Tibial nerve (tissue), 4 donors: Measurements from ENCODE around the gene TUBB4A. TPM values are rescaled to one million over a fixed set of nuclear protein-coding genes. Genes with fewer than 3 reads are reported as not detected.

Experiments used
- DNase-seq, 2 donors: peaks; one replicate each; pipeline ENCODE4 v3.0.0-alpha.2; 2019; ENCODE audit warnings: low spot score in 2 of 2
- H3K27ac ChIP-seq, 4 donors: fragments of 200-600 bp; sonication (generic) in 3 of 4; one replicate each; pipeline ENCODE4 v1.5.1; 2017 to 2019; ENCODE audit warnings: mild to moderate bottlenecking in 1 of 4
- H3K27me3 ChIP-seq, 2 donors: fragments of 200-600 bp; sonication (generic) in 1 of 2; one replicate each; pipeline versions ENCODE4 v1.5.1 to v1.6.0; 2017 to 2019
- H3K36me3 ChIP-seq, 3 donors: fragments of 200-600 bp; sonication (generic); one replicate each; pipeline ENCODE4 v1.5.1; 2018 to 2019
- H3K4me1 ChIP-seq, 4 donors: fragments of 200-600 bp; sonication (generic) in 3 of 4; one replicate each; pipeline ENCODE4 v1.5.1; 2017 to 2019
- H3K4me3 ChIP-seq, 4 donors: fragments of 200-600 bp; sonication (generic) in 3 of 4; one replicate each; pipeline ENCODE4 v1.5.1; 2017 to 2019; ENCODE audit warnings: mild to moderate bottlenecking in 1 of 4, moderate library complexity in 1 of 4
- H3K9me3 ChIP-seq, 4 donors: fragments of 200-600 bp; sonication (generic) in 3 of 4; one replicate each; pipeline ENCODE4 v1.5.1; 2017 to 2019
- CTCF ChIP-seq, 5 experiments: fragments of 200-600 bp in 3 of 5; fragments of 450-650 bp in 2 of 5; sonication (generic) in 3 of 5; IDR thresholded peaks; one replicate each; pipeline ENCODE4 v1.5.1; 2016 to 2019; ENCODE audit warnings: antibody characterized with exemption in 5 of 5, mild to moderate bottlenecking in 3 of 5, moderate library complexity in 2 of 5
- EP300 ChIP-seq, 2 donors: sonication (generic); formaldehyde crosslinking; IDR thresholded peaks; one replicate each; pipeline ENCODE4 v1.6.1; 2017; ENCODE audit warnings: antibody characterized with exemption in 2 of 2, mild to moderate bottlenecking in 1 of 2
- POLR2A ChIP-seq, 2 donors: fragments of 450-650 bp; IDR thresholded peaks; one replicate each; pipeline ENCODE4 v1.6.1; 2017; ENCODE audit warnings: antibody characterized with exemption in 2 of 2, mild to moderate bottlenecking in 2 of 2, moderate library complexity in 2 of 2
- WGBS, 2 donors: methylation state at CpG; one replicate each; pipeline ENCODE4 v1.1.5; 2018; 5-methylcytosine and 5-hydroxymethylcytosine counted together
- total RNA-seq, 4 donors: library from RNA; depleted of rRNA; stranded (reverse); fragments of >200 nt; gene quantifications; one replicate each; pipeline ENCODE4 v1.1.0, GENCODE V29; 2016

The TUBB4A gene
- total RNA-seq, 4 donors from 2014 or later: 10.8 to 31.0 (median 22.1) TPM

DNA sequence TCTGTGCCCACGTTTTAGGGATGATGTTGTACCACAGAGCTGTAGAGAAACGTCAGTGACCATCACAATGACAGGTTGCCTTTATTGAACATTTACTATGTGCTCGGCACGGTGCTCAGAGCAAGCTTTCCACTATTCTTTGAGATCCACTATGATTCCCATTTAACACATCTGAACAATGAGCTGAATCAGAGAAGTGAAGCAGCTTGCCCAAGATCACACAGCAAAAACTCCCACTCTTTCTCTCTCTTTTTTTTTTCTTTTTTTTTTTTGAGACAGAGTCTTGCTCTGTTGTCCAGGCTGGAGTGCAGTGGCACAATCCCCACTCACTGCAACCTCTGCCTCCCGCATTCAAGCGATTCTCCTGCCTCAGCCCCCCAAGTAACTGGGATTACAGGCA is 20.6 kb upstream of the TUBB4A start:
- peak overlapping the region in 1 of 4 donors; percentile 40 for H3K27ac ChIP-seq
- H3K4me3 ChIP-seq: no peak overlapping the region
- H3K27me3 ChIP-seq: no peaks in the 10 kb centered on the region
- TF ChIP-seq EP300 (IDR thresholded peaks at IDR 0.05) (no peak), POLR2A (IDR thresholded peaks at IDR 0.05) (no peak), CTCF (IDR thresholded peaks at IDR 0.05) (no peak)
- H3K9me3 ChIP-seq: no peaks in the 10 kb centered on the region
- H3K4me1 ChIP-seq: peaks cover 0 to 8% (median 0%) of the 10 kb centered on the region in 4 donors
- 81 to 82% methylated on average over 6 of the region's 6 CpGs for WGBS, 2 donors
- DNase-seq: no peak
- no peaks in the 10 kb centered on the region for H3K36me3 ChIP-seq

DNA sequence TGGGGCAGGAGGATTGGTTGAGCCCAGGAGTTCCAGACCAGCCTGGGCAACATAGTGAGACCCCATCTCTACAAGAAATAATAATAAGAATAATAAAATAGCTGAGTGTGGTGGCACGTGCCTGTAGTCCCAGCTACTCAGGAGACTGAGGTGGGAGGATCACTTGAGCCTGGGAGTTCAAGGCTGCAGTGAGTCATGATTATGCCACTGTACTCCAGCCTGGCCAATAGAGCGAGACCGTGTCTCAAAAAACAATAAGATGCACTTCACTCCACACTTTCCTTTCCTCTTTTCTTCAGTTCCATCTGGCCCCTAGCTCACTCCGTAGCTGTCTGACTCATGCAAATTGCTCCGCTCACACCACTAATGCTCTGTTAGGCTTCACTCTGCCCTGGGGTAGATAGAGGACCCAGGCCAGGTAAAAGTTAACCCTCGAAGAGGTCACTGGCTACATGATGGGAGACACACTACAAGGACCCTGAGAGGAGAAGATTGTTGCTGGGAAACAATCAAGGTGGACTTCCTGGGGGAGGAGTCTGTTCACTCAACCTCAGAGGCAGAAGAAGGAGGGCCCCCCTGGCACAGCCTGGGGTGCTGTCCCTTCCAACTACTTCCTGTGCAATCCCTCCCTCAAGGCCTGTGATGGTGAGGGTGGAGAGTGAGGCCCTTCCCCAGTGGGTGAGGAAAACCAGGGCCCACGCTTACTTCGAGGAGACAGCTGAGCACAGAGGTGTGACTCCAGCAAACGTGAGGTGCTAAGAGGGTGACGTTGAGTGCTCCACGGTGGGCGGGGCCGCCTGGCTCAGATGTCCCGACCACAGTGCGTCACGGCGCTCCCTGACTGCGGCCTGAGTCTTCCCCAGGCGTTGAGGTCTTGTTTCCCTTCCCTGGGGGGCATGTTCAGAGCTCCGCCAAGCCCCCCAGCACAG is 19.9 kb upstream of the TUBB4A start:
- Histone ChIP-seq H3K4me1 (peaks cover 0 to 10% (median 1%) of the 10 kb centered on the region in 4 donors), H3K9me3 (no peaks in the 10 kb centered on the region), H3K27ac (peak overlapping the region in 1 of 4 donors; percentile 40), H3K36me3 (no peaks in the 10 kb centered on the region), H3K27me3 (no peaks in the 10 kb centered on the region), H3K4me3 (no peak overlapping the region)
- no peak for DNase-seq
- WGBS, 2 donors: 61 to 66% methylated on average over 12 to 20 of the region's 20 CpGs
- no peak for TF ChIP-seq POLR2A (IDR thresholded peaks at IDR 0.05)
- TF ChIP-seq EP300 (IDR thresholded peaks at IDR 0.05): no peak
- TF ChIP-seq CTCF (IDR thresholded peaks at IDR 0.05): no peak

DNA sequence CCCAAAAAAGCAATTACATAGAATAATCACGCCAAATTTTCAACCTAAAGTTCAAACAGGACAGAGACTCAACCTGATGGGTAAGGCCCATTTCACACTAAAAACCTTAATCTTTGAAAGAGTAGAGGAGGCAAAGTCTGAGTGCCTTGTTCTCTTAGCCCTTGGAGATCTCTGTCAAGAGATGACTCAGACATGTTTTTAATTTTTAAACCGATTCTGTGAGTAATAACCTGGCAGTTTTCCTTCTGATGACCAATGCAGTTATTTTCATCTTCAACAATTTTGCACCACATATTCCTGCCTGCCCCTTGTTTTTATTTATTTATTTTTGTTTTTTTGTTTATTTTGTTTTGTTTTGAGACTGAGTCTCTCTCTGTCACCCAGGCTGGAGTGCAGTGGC is 17.2 kb upstream of the TUBB4A start:
- no peak for DNase-seq
- TF ChIP-seq POLR2A (IDR thresholded peaks at IDR 0.05): no peak
- no peak for TF ChIP-seq EP300 (IDR thresholded peaks at IDR 0.05)
- Histone ChIP-seq H3K4me3 (no peak overlapping the region), H3K27ac (no peak overlapping the region), H3K4me1 (peaks cover 0 to 20% (median 2%) of the 10 kb centered on the region in 4 donors), H3K27me3 (no peaks in the 10 kb centered on the region), H3K9me3 (no peaks in the 10 kb centered on the region), H3K36me3 (no peaks in the 10 kb centered on the region)
- WGBS, 2 donors: 43 to 49% methylated on average over 2 of the region's 2 CpGs

DNA sequence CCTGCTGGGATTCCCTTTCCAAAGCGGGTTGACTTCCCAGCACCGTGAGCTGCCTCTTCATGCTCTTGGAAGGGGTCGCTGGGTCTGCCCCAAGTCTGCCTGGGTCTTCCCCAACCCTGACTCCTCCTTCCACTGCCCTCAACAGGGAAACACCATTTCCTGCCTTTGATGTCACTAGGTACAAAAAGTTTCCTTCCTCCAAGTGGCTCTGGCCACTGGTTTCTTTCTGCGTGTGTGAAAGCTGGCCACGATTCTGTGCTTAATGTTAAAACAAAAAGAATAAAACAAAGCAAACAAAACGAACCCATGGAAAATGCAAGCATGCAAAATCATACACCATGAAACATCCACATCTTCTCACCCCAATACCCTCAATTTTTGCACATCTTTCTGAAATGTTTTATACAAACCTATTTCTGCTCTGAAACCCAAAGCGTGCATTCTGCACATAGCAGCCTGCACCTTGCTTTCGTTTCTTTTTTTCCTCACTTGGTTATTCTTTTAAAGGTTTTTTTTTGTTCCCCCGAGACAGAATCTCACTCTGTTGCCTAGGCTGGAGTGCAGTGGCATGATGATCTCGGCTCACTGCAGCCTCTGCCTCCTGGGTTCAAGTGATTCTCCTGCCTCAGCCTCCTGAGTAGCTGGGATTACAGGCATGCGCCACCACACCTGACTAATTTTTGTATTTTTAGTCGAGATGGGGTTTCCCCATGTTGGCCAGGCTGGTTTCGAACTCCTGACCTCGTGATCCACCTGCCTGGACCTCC is 16.2 kb upstream of the TUBB4A start:
- no peak overlapping the region for H3K27ac ChIP-seq
- no peak for TF ChIP-seq POLR2A (IDR thresholded peaks at IDR 0.05)
- no peak for TF ChIP-seq CTCF (IDR thresholded peaks at IDR 0.05)
- TF ChIP-seq EP300 (IDR thresholded peaks at IDR 0.05): no peak
- DNase-seq: no peak
- no peaks in the 10 kb centered on the region for H3K27me3 ChIP-seq
- no peaks in the 10 kb centered on the region for H3K9me3 ChIP-seq
- 51 to 53% methylated on average over 14 of the region's 14 CpGs for WGBS, 2 donors
- no peak overlapping the region for H3K4me3 ChIP-seq
- no peaks in the 10 kb centered on the region for H3K36me3 ChIP-seq
- peaks cover 0 to 20% (median 2%) of the 10 kb centered on the region in 4 donors for H3K4me1 ChIP-seq

DNA sequence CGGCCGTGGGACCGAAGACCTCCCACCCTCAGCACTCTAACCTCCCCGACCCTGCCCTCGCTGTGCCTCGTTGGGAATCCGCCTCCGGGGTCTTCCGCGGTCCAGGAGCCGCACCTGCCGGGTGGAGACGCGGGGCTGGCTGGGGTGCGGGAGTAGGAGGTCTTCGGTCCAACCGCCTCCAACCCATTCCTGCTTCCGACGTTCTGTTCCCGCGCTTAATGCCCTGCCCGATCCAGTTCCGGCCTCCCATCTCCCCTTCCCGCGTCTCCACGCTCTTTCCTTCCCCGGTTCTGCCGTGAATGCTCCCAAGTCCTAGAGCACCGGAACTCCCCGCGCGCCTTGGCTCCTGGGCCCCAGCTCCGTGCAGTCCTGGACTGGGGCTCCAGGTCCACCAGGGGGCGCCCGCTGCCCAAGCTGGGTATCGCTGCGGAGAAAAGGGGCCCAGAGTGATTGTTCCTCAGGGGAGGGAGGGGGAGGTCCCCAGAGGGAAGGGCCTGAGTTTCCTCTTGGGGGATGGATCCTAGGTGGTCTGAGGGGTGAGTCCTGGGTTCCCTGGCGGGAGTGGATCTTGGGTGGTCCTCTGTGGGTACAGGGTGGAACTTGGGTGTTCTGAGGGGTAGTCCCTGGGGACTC is 14.7 kb upstream of the TUBB4A start:
- H3K36me3 ChIP-seq: no peaks in the 10 kb centered on the region
- TF ChIP-seq CTCF (IDR thresholded peaks at IDR 0.05): peak; percentile 95 to 99 (median 95)
- no peak for TF ChIP-seq POLR2A (IDR thresholded peaks at IDR 0.05)
- TF ChIP-seq EP300 (IDR thresholded peaks at IDR 0.05): no peak
- WGBS, 2 donors: 0 to 2% methylated on average over 31 to 35 of the region's 38 CpGs
- no peaks in the 10 kb centered on the region for H3K9me3 ChIP-seq
- DNase-seq: peak; percentile 74 to 83
- H3K4me1 ChIP-seq: peaks cover 0 to 20% (median 2%) of the 10 kb centered on the region in 4 donors
- peak overlapping the region; percentile 62 to 92 (median 78) for H3K27ac ChIP-seq
- H3K27me3 ChIP-seq: no peaks in the 10 kb centered on the region
- H3K4me3 ChIP-seq: peak overlapping the region; percentile 41 to 70 (median 63)
